Measurements from ENCODE around the gene UFSP1. TPM values are rescaled to one million over a fixed set of nuclear protein-coding genes. Genes with fewer than 3 reads are reported as not detected.
A peak's percentile ranks its signal among the peaks of the same experiment; 100 is the strongest.

UFSP1 gene
- total and polyA plus RNA-seq, 2 of the 13 experiments (the other 11 are each of a cell fraction or from before 2014, with no cell fraction given): 0.65 to 3.3 TPM

DNA sequence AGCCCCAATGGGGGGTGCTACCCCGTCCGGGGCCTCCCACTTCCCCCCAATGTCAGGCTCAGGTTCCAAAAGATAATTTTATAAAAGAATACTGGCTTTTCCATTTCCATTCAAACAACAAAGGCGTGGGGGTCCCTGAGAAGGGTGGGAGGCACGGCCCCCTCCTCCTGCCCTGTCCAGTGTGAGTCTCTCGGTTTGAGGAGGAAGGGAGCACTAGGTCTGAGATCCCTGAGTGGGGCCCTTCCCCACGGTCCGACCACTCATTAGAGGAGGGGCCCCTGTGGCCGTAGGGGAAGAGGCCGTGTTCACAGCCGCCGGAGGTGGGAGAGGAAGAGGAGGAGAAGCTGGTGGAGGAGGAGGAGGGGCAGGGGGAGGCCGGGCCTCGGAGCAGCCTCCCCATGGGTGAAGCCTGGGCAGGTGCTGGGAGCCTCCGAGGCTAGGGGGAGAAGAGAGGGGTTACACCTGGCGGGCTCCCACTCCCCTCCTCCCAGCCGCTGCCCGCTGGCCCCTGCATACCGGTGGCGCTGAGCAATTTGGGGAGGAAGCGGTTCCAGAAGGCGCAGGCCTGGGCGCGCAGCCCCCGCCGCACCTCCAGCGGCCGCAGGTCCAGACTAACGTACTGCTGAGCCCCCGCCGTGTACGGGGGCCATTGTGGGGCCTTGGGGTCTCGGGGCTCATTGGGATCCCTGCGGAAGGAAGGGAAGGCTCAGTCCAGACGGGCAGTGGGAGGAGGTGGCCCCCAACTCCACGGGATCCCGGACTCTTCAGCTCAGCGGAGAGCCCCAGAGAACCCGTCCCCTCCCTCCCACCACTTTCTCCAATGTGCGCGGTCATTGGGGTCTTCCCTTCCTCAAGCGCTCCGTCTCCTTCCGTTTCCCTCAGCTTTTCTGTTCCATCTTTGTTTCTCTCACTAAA lies 1.4 kb upstream of the UFSP1 start:
- Histone ChIP-seq H3K4me3 (replicated peaks in 1 of 3; ENCODE audit: insufficient read depth in 1 of 3, low read depth in 2 of 3, low read length in 3 of 3) (peak overlapping the region in 2 of 3 experiments; percentile 75; a peak in 5 of 6 replicates), H3K36me3 (replicated peaks in 1 of 2; ENCODE audit: control insufficient read depth in 1 of 2, insufficient read depth in 2 of 2, low read length in 2 of 2) (peaks cover 6 to 28% of the 10 kb centered on the region in 2 experiments), H4K20me1 (ENCODE audit: insufficient read depth, low read length) (no peaks in the 10 kb centered on the region), H3K27ac (ENCODE audit: extremely low read length, insufficient read depth, low read length) (no peak overlapping the region), H3K79me2 (ENCODE audit: insufficient read depth, low read length) (peaks cover 10% of the 10 kb centered on the region), H3K9ac (ENCODE audit: insufficient read depth, low read depth, low read length) (peak overlapping the region; percentile 66), H3K9me3 (ENCODE audit: low read length) (no peaks in the 10 kb centered on the region), H3K27me3 (ENCODE audit: control insufficient read depth in 1 of 2, insufficient read depth in 2 of 2, low read length in 2 of 2) (peaks cover 6 to 22% of the 10 kb centered on the region in 2 experiments), H3K4me1 (ENCODE audit: insufficient read depth, low read length) (peaks cover 59% of the 10 kb centered on the region), H2AFZ (ENCODE audit: low read length) (no peak overlapping the region), H3K4me2 (ENCODE audit: low read depth, low read length) (peak overlapping the region; percentile 91)
- WGBS (ENCODE audit: low lambda C conversion rate): 54% methylated on average over 23 of the region's 43 CpGs
- no peak for DNase-seq (ENCODE audit: low spot score)
- FAIRE-seq: no peak
- BruUV-seq (replicated peaks): no TSS peak
- TF ChIP-seq RAD21 (CRISPR knock-in tag; IDR thresholded peaks at IDR 0.05): no peak
- TF ChIP-seq, protein P1, sequence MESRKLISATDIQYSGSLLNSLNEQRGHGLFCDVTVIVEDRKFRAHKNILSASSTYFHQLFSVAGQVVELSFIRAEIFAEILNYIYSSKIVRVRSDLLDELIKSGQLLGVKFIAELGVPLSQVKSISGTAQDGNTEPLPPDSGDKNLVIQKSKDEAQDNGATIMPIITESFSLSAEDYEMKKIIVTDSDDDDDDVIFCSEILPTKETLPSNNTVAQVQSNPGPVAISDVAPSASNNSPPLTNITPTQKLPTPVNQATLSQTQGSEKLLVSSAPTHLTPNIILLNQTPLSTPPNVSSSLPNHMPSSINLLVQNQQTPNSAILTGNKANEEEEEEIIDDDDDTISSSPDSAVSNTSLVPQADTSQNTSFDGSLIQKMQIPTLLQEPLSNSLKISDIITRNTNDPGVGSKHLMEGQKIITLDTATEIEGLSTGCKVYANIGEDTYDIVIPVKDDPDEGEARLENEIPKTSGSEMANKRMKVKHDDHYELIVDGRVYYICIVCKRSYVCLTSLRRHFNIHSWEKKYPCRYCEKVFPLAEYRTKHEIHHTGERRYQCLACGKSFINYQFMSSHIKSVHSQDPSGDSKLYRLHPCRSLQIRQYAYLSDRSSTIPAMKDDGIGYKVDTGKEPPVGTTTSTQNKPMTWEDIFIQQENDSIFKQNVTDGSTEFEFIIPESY (CRISPR knock-in tag; IDR thresholded peaks at IDR 0.05): peak; percentile 66
- TF ChIP-seq, protein P2, sequence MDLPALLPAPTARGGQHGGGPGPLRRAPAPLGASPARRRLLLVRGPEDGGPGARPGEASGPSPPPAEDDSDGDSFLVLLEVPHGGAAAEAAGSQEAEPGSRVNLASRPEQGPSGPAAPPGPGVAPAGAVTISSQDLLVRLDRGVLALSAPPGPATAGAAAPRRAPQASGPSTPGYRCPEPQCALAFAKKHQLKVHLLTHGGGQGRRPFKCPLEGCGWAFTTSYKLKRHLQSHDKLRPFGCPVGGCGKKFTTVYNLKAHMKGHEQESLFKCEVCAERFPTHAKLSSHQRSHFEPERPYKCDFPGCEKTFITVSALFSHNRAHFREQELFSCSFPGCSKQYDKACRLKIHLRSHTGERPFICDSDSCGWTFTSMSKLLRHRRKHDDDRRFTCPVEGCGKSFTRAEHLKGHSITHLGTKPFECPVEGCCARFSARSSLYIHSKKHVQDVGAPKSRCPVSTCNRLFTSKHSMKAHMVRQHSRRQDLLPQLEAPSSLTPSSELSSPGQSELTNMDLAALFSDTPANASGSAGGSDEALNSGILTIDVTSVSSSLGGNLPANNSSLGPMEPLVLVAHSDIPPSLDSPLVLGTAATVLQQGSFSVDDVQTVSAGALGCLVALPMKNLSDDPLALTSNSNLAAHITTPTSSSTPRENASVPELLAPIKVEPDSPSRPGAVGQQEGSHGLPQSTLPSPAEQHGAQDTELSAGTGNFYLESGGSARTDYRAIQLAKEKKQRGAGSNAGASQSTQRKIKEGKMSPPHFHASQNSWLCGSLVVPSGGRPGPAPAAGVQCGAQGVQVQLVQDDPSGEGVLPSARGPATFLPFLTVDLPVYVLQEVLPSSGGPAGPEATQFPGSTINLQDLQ (CRISPR knock-in tag; IDR thresholded peaks at IDR 0.05): 0 out of 2 replicates have a peak, but pooled peaks have one; percentile 8
- 0 out of 2 replicates have a peak, but pooled peaks have one; percentile 9 for TF ChIP-seq ZNF510 (CRISPR knock-in tag; IDR thresholded peaks at IDR 0.05; ENCODE audit: low read depth)
- TF ChIP-seq ZNF253 (CRISPR knock-in tag; IDR thresholded peaks at IDR 0.05; ENCODE audit: borderline replicate concordance): peak; percentile 3; the same call in 1 of the 2 replicates
- TF ChIP-seq ZMYM3 (CRISPR knock-in tag; IDR thresholded peaks at IDR 0.05): 0 out of 2 replicates have a peak, but pooled peaks have one; percentile 2
- TF ChIP-seq ZNF761 (CRISPR knock-in tag; conservative IDR thresholded peaks at IDR 0.05): 0 out of 2 replicates have a peak, but pooled peaks have one; percentile 1
- TF ChIP-seq, protein P3, sequence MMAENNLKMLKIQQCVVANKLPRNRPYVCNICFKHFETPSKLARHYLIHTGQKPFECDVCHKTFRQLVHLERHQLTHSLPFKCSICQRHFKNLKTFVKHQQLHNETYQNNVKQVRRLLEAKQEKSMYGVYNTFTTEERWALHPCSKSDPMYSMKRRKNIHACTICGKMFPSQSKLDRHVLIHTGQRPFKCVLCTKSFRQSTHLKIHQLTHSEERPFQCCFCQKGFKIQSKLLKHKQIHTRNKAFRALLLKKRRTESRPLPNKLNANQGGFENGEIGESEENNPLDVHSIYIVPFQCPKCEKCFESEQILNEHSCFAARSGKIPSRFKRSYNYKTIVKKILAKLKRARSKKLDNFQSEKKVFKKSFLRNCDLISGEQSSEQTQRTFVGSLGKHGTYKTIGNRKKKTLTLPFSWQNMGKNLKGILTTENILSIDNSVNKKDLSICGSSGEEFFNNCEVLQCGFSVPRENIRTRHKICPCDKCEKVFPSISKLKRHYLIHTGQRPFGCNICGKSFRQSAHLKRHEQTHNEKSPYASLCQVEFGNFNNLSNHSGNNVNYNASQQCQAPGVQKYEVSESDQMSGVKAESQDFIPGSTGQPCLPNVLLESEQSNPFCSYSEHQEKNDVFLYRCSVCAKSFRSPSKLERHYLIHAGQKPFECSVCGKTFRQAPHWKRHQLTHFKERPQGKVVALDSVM (CRISPR knock-in tag; IDR thresholded peaks at IDR 0.05): peak; percentile 75; the same call in 1 of the 2 replicates
- 0 out of 2 replicates have a peak, but pooled peaks have one; percentile 11 for TF ChIP-seq ZNF296 (CRISPR knock-in tag; conservative IDR thresholded peaks at IDR 0.05)
- TF ChIP-seq CEBPB (IDR thresholded peaks at IDR 0.05; ENCODE audit: borderline replicate concordance, low read depth, low read length): no peak
- POLR2A ChIA-PET: interaction anchor here (1.0 to 6.0 kb wide), 8 partner anchors 15 to 417 kb away, joined by 3 to 141 read pairs (median 6); partner anchors contain the start of genes SLC12A9, SRRT and TRIM56
- intact Hi-C loops (cut with micrococcal nuclease; ENCODE audit: unreplicated experiment) (no loop called here), in situ Hi-C loops (cut with HindIII; ENCODE audit: extremely low pct_ligation_motif_present, low pct_unique_long_range_greater_than_20kb) (loop anchor here (25.0 kb wide), 1 partner anchor 396 kb away; no protein-coding TSS in a partner anchor)
- CTCF ChIA-PET (ENCODE audit: low intra/inter-chr PET ratio, low total read pairs): no interaction called here
- ATAC-seq: no peak

Measured in HepG2 (cell line).